GM23248 (cell line): ENCODE measurements around the gene C4B. TPM values are rescaled to one million over a fixed set of nuclear protein-coding genes. Genes with fewer than 3 reads are reported as not detected.

Experiments used
- DNase-seq: peaks from one replicate; pipeline ENCODE4 v3.0.0-alpha.2; 2015
- H2AFZ ChIP-seq: fragments of 200-600 bp; sonication (generic); 2 replicates; pipeline ENCODE4 v1.6.1; 2016; ENCODE audit warnings: antibody characterized with exemption
- H3F3A ChIP-seq: fragments of 200-600 bp; sonication (generic); 2 replicates; pipeline ENCODE4 v1.6.1; 2016; ENCODE audit warnings: mild to moderate bottlenecking, antibody characterized with exemption, mixed run types; ENCODE audit not compliant: insufficient read depth
- H3K27ac ChIP-seq: fragments of 200-600 bp; sonication (generic); 2 replicates; pipeline ENCODE4 v1.5.1; 2016; ENCODE audit warnings: mild to moderate bottlenecking
- H3K27me3 ChIP-seq: fragments of 200-600 bp; sonication (generic); replicated peaks from 2 replicates; pipeline ENCODE4 v1.6.1; 2016; ENCODE audit warnings: mild to moderate bottlenecking; ENCODE audit not compliant: insufficient read depth
- H3K36me3 ChIP-seq: fragments of 200-600 bp; sonication (generic); 2 replicates; pipeline ENCODE4 v1.6.1; 2016; ENCODE audit warnings: low read depth, mild to moderate bottlenecking
- H3K4me1 ChIP-seq: fragments of 200-600 bp; sonication (generic); 2 replicates; pipeline ENCODE4 v1.6.1; 2016; ENCODE audit warnings: mild to moderate bottlenecking; ENCODE audit not compliant: insufficient read depth
- H3K4me2 ChIP-seq: fragments of 200-600 bp; sonication (generic); one replicate; pipeline ENCODE4 v1.6.1; 2016; ENCODE audit warnings: mild to moderate bottlenecking; ENCODE audit not compliant: unreplicated experiment
- H3K4me3 ChIP-seq: fragments of 200-600 bp; sonication (generic); 2 replicates; pipeline ENCODE4 v1.5.1; 2016; ENCODE audit warnings: mild to moderate bottlenecking
- H3K79me2 ChIP-seq: fragments of 200-600 bp; sonication (generic); 2 replicates; pipeline ENCODE4 v1.6.1; 2016; ENCODE audit warnings: mild to moderate bottlenecking; ENCODE audit not compliant: insufficient read depth
- H3K9ac ChIP-seq: fragments of 200-600 bp; sonication (generic); 2 replicates; pipeline ENCODE4 v1.6.1; 2016; ENCODE audit warnings: mild to moderate bottlenecking
- H3K9me2 ChIP-seq: fragments of 200-600 bp; sonication (generic); 2 replicates; pipeline ENCODE4 v1.6.1; 2016; ENCODE audit warnings: mixed run types, mild to moderate bottlenecking, moderate library complexity; ENCODE audit not compliant: insufficient read depth
- H3K9me3 ChIP-seq: fragments of 200-600 bp; sonication (generic); one replicate; pipeline ENCODE4 v1.6.1; 2017; ENCODE audit warnings: low read depth
- H4K20me1 ChIP-seq: fragments of 200-600 bp; sonication (generic); 2 replicates; pipeline ENCODE4 v1.6.0; 2016; ENCODE audit not compliant: insufficient read depth
- EZH2 ChIP-seq: fragments of 200-600 bp; sonication (generic); IDR thresholded peaks from 2 replicates; pipeline ENCODE4 v1.6.1; 2018; ENCODE audit warnings: antibody characterized with exemption, mild to moderate bottlenecking; ENCODE audit not compliant: insufficient read depth, poor library complexity, severe bottlenecking
- EZH2phosphoT487 ChIP-seq: fragments of 200-600 bp; sonication (generic); IDR thresholded peaks from 2 replicates; pipeline ENCODE4 v1.6.1; 2018; ENCODE audit warnings: antibody characterized with exemption, moderate library complexity, mild to moderate bottlenecking, low read depth; ENCODE audit not compliant: insufficient read depth
- WGBS, 2 experiments: methylation state at CpG; one replicate each; pipeline ENCODE4 v1.1.6; 2015 to 2017; ENCODE audit warnings: low lambda C conversion rate in 2 of 2, low coverage in 1 of 2; ENCODE audit errors: missing lambda C conversion rate in 2 of 2; 5-methylcytosine and 5-hydroxymethylcytosine counted together
- in situ Hi-C: fragments of 300-500 bp; cut with MboI; formaldehyde crosslinking; loops from 2 replicates; pipeline ENCODE4 v1.15.0; 2020
- polyA plus RNA-seq: library from polyadenylated mRNA; unstranded; fragments of >200 nt; fragmentation: Nextera tagmentation; extraction: Ambion mirVana; gene quantifications from 2 replicates; pipeline ENCODE4 v1.2.1, GENCODE V29; 2016
- total RNA-seq: library from RNA; depleted of rRNA; stranded (reverse); fragments of >200 nt; shearing (Covaris generic); gene quantifications from 2 replicates; pipeline ENCODE4 v1.2.3, GENCODE V29; 2014

C4B gene
- total and polyA plus RNA-seq, 2 experiments from 2014 or later = 2.6 to 4.5 TPM

DNA sequence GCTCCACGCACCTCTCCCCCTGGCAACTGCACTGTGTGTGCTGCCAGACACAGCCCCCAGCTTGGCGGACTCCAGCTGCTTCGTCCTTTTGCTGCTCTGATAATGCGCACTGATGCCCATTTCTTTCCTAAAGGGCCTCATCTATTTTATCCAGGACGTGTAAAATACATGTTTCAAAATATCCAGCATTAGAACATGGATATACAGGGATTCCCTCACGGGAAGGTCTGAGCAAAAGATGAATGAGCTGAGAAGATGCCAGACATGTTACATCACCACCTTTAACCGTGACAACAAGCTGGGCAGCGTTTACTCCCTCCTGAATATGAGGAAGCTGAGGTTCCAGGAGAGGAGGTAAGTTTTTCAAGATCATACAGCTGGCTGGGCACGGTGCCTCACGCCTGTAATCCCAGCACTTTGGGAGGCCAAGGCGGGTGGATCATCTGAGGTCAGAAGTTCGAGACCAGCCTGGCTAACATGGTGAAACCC is 61.8 kb downstream of the C4B start:
- WGBS, 2 experiments = 33% methylated on average over 12 of the region's 12 CpGs
- Histone ChIP-seq H3K9me2 (no peaks in the 10 kb centered on the region), H3F3A (peaks cover 20% of the 10 kb centered on the region), H3K36me3 (no peaks in the 10 kb centered on the region), H3K9ac (0 out of 2 replicates have a peak overlapping the region, but pooled peaks have one; percentile 5), H3K27me3 (no peaks in the 10 kb centered on the region), H3K4me1 (peaks cover 38% of the 10 kb centered on the region), H4K20me1 (no peaks in the 10 kb centered on the region), H3K4me3 (no peak overlapping the region), H2AFZ (no peak overlapping the region), H3K79me2 (no peaks in the 10 kb centered on the region), H3K4me2 (peak overlapping the region; percentile 2), H3K9me3 (no peaks in the 10 kb centered on the region), H3K27ac (peak overlapping the region; percentile 63)
- TF ChIP-seq EZH2phosphoT487 (no peak), EZH2 (no peak)
- DNase-seq = peak; percentile 92
- in situ Hi-C loops = no loop called here

DNA sequence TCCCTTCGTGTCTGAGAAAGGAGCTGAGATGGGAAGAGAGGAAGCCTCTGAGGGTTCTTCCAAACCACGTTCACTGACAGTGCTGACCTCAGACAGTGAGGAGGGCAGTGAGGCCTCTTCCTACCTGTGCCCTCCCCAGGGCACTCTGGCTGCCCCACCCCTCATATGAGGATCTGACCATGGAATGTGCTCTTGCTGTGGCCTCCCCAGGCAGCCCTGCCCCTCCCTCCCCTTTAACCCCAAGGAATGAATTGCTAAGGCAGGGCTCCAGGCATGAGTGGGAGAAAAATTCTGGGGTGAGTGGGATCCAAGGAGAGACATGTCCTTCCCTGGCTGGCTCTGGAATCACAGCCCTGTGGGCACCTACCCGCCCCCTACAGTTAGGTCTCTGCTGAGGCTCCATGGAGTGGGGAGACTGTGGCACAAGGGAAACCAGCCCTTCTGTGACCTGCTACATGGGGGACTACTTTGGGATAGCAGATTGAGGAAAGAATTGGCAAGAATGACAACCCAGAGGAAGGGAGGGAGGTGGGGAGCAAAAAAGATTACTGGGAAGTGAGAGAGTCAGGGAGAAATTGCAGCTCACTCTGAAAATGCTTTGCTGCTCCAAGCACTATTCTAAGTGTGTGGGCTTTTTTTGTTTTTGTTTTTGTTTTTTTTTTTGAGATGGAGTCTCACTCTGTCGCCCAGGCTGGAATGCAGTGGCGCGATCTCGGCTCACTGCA is 65.1 kb downstream of the C4B start:
- H2AFZ ChIP-seq = no peak overlapping the region
- H3K9ac ChIP-seq = no peak overlapping the region
- H4K20me1 ChIP-seq = no peaks in the 10 kb centered on the region
- H3K4me1 ChIP-seq = peaks cover 66% of the 10 kb centered on the region
- H3K9me2 ChIP-seq = no peaks in the 10 kb centered on the region
- no peak overlapping the region for H3K27ac ChIP-seq
- TF ChIP-seq EZH2phosphoT487 (no peak), EZH2 (no peak)
- no peaks in the 10 kb centered on the region for H3K27me3 ChIP-seq
- H3K36me3 ChIP-seq = no peaks in the 10 kb centered on the region
- peak overlapping the region; percentile 20 for H3K4me2 ChIP-seq
- H3F3A ChIP-seq = peaks cover 43% of the 10 kb centered on the region
- H3K4me3 ChIP-seq = no peak overlapping the region
- in situ Hi-C loops = no loop called here
- DNase-seq = peak; percentile 29
- H3K79me2 ChIP-seq = no peaks in the 10 kb centered on the region
- WGBS, 2 experiments = 87 to 88% methylated on average over 7 of the region's 7 CpGs
- no peaks in the 10 kb centered on the region for H3K9me3 ChIP-seq

DNA sequence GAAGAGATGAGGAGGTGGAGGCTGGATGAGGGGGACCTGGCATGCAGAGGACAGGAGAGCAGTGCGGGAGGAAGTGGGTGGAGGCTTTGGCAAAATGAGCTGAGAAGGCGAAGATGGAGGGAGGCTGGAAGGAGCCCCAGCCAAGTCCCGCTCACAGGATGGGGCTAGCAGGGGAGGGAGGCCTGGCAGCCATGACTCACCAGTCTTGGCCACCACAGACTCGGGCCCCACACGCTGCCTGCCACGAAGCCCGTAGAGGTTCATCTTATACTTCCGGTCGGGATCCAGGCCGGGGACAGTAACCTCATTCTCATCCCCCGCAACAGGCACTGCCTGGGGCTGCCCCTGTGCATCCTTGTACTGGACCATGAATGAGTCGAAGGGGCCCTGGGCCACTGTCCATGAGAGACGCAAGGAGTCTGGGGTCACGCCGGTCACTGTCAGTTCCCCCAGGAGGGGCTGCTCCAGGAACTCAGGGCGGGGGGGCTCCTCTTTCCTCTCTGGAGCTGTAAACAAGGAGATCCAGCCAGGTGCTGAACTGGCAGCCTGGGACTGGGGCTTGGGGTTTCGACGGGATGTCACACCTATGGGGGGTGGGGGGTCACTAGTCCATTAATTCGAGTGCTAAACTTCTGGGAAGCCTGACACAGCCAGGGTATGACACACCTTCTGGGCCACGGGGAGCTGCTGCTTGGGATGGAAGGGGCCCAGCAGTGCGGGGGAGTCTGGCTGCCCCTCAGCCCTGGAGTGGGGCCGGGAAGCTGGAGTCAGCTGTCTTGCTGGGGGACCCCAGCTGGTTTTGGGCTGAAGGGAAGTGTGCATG is 66.8 kb downstream of the C4B start:
- TF ChIP-seq EZH2phosphoT487 (no peak), EZH2 (no peak)
- in situ Hi-C loops = no loop called here
- 22 to 25% methylated on average over 22 of the region's 22 CpGs for WGBS, 2 experiments
- H3K27ac ChIP-seq = peak overlapping the region; percentile 82
- H3K9me2 ChIP-seq = no peaks in the 10 kb centered on the region
- no peaks in the 10 kb centered on the region for H3K79me2 ChIP-seq
- peaks cover 32% of the 10 kb centered on the region for H3F3A ChIP-seq
- H3K9me3 ChIP-seq = no peaks in the 10 kb centered on the region
- no peaks in the 10 kb centered on the region for H3K36me3 ChIP-seq
- H2AFZ ChIP-seq = peak overlapping the region; percentile 47; the same call in 1 of the 2 replicates
- no peak overlapping the region for H3K4me3 ChIP-seq
- H3K4me2 ChIP-seq = peak overlapping the region; percentile 57
- H3K27me3 ChIP-seq = no peaks in the 10 kb centered on the region
- peaks cover 62% of the 10 kb centered on the region for H3K4me1 ChIP-seq
- DNase-seq = peak; percentile 97
- H3K9ac ChIP-seq = peak overlapping the region; percentile 71
- no peaks in the 10 kb centered on the region for H4K20me1 ChIP-seq

DNA sequence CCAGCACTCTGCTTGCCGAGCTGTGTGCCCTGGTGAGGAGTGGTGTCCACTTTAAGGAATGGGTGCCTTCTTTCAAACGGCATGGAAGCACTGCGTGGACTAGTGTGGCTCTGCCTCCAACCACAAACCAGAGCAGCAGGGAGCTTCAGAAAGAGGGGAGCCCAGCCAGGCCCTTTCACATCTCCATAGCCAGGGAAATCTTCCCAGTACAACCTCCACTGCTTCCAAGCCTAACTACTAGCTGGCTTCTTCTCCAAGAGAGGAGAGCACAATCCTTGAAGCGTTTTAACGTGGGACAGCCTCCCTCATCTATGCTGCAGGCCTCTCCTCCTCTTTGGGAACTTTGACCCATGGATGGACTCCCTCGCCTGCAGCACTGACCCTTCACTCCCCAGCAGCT is 67.9 kb downstream of the C4B start:
- H4K20me1 ChIP-seq = no peaks in the 10 kb centered on the region
- H3K27ac ChIP-seq = peak overlapping the region; percentile 82
- peak overlapping the region; percentile 71 for H3K9ac ChIP-seq
- peaks cover 26% of the 10 kb centered on the region for H3F3A ChIP-seq
- H3K4me3 ChIP-seq = no peak overlapping the region
- H3K4me1 ChIP-seq = peaks cover 61% of the 10 kb centered on the region
- WGBS, 2 experiments = 7 to 12% methylated on average over 6 of the region's 6 CpGs
- no peaks in the 10 kb centered on the region for H3K9me3 ChIP-seq
- no peaks in the 10 kb centered on the region for H3K36me3 ChIP-seq
- DNase-seq = peak; percentile 46
- no peaks in the 10 kb centered on the region for H3K27me3 ChIP-seq
- no peaks in the 10 kb centered on the region for H3K79me2 ChIP-seq
- no peaks in the 10 kb centered on the region for H3K9me2 ChIP-seq
- peak overlapping the region; percentile 22; the same call in 1 of the 2 replicates for H2AFZ ChIP-seq
- H3K4me2 ChIP-seq = peak overlapping the region; percentile 59
- TF ChIP-seq EZH2phosphoT487 = no peak
- no peak for TF ChIP-seq EZH2
- in situ Hi-C loops = no loop called here
